GM12801 (cell line): Measurements from ENCODE around the gene CCDC146.

Source experiments
- CTCF ChIP-seq: IDR thresholded peaks from one replicate; pipeline ENCODE4 v1.5.1; 2011; ENCODE audit warnings: control low read depth; ENCODE audit not compliant: insufficient read length; ENCODE audit errors: extremely low read depth

CCDC146 gene

GRCh38 chr7:77254429-77254828, 132.0 kb downstream of the CCDC146 start:
- TF ChIP-seq CTCF: no peak

GRCh38 chr7:77254915-77255314, 132.5 kb downstream of the CCDC146 start:
- TF ChIP-seq CTCF: no peak

GRCh38 chr7:77258014-77258413, 135.6 kb downstream of the CCDC146 start:
- no peak for TF ChIP-seq CTCF

GRCh38 chr7:77258593-77258992, 136.2 kb downstream of the CCDC146 start:
- TF ChIP-seq CTCF: no peak

- no peak for TF ChIP-seq CTCF
These were observed 139.9 kb downstream of the CCDC146 start for GRCh38 chr7:77262316-77262715.

- no peak for TF ChIP-seq CTCF
These were observed 143.3 kb downstream of the CCDC146 start for GRCh38 chr7:77265666-77266065.

- TF ChIP-seq CTCF: no peak
These were observed 143.9 kb downstream of the CCDC146 start for GRCh38 chr7:77266291-77266794.

- TF ChIP-seq CTCF: no peak
These were observed 147.1 kb downstream of the CCDC146 start for GRCh38 chr7:77269360-77270093.
